ENCODE measurements around the gene CCNY. TPM values are rescaled to one million over a fixed set of nuclear protein-coding genes. Genes with fewer than 3 reads are reported as not detected.
"Not testable (repeated sequence)": the region's sequence is repeated elsewhere in the genome, so short reads cannot be mapped to it uniquely, and the experiment has no call there.

The CCNY gene
- total RNA-seq, 1 experiment from 2014 or later: 53.3 TPM

GRCh38 chr10:35353805-35354204 is 17.5 kb downstream of the CCNY start:
- H3K36me3 Mint-ChIP-seq: no peaks in the 10 kb centered on the region
- H3K27me3 Mint-ChIP-seq (ENCODE audit: low read depth): no peaks in the 10 kb centered on the region
- no peak overlapping the region for H3K27ac Mint-ChIP-seq
- CTCF ChIA-PET: interaction anchor here (1.3 kb wide), 1 partner anchor 167 kb away, joined by 3 read pairs; no protein-coding TSS in a partner anchor
- no peak overlapping the region for H3K4me3 Mint-ChIP-seq
- DNase-seq (ENCODE audit: low spot score): no peak
- POLR2A ChIA-PET: interaction anchor here (0.6 kb wide), 2 partner anchors 13 to 1518 kb away, joined by 4 to 5 read pairs; no protein-coding TSS in a partner anchor
- H3K9me3 Mint-ChIP-seq: no peaks in the 10 kb centered on the region
- no peak for ATAC-seq
- H3K4me1 Mint-ChIP-seq: peaks cover 49% of the 10 kb centered on the region
- TF ChIP-seq, protein P1, sequence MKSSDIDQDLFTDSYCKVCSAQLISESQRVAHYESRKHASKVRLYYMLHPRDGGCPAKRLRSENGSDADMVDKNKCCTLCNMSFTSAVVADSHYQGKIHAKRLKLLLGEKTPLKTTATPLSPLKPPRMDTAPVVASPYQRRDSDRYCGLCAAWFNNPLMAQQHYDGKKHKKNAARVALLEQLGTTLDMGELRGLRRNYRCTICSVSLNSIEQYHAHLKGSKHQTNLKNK (CRISPR knock-in tag; IDR thresholded peaks at IDR 0.05): no peak
- no peak for TF ChIP-seq TEAD1 (CRISPR knock-in tag; IDR thresholded peaks at IDR 0.05)
- TF ChIP-seq IRF2 (CRISPR knock-in tag; IDR thresholded peaks at IDR 0.05; ENCODE audit: borderline replicate concordance, low read depth): no peak
- TF ChIP-seq ATF3 (CRISPR knock-in tag; conservative IDR thresholded peaks at IDR 0.05): no peak
- TF ChIP-seq ZBTB21 (CRISPR knock-in tag; IDR thresholded peaks at IDR 0.05; ENCODE audit: borderline replicate concordance): no peak
- no peak for TF ChIP-seq GRHL2 (CRISPR knock-in tag; IDR thresholded peaks at IDR 0.05; ENCODE audit: insufficient replicate concordance, severe bottlenecking)
- no peak for TF ChIP-seq ZNF423 (CRISPR knock-in tag; IDR thresholded peaks at IDR 0.05)
- TF ChIP-seq HMGXB4 (CRISPR knock-in tag; IDR thresholded peaks at IDR 0.05): no peak
- TF ChIP-seq, protein P2, sequence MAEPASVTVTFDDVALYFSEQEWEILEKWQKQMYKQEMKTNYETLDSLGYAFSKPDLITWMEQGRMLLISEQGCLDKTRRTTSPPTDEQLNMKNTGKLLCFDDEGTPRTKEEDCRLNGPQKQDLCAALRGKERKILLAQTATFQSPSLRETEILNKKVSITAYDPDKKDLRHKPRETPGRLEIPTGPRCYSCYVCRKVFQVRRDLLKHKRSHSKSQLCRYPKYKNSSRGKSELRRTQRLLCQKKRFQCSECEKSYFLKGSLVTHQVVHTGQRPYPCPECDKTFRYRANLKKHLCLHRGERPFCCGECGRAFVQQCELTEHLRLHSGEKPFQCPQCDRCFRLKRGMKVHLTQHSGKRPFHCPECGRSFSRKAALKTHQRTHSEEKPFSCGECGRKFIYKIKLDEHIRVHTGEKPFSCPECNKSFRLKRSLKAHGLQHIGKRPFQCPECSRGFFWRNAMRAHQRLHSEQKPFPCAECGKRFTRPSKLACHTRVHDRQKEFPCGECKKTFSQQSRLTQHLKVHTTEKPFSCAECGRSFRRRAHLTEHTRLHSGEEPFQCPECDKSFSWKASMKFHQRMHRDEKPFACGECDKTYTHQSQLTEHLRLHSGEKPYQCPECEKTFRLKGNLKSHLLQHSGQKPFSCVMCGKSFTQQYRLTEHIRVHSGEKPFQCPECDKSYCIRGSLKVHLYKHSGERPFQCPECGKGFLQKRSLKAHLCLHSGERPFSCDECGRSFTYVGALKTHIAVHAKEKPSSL (CRISPR knock-in tag; conservative IDR thresholded peaks at IDR 0.05): no peak
- TF ChIP-seq FOXP1 (CRISPR knock-in tag; IDR thresholded peaks at IDR 0.05; ENCODE audit: borderline replicate concordance): no peak
- TF ChIP-seq EMX1 (CRISPR knock-in tag; IDR thresholded peaks at IDR 0.05): no peak
- TF ChIP-seq SMAD3 (CRISPR knock-in tag; IDR thresholded peaks at IDR 0.05; ENCODE audit: borderline replicate concordance): no peak
- TF ChIP-seq USF1 (CRISPR knock-in tag; IDR thresholded peaks at IDR 0.05): no peak
- no peak for TF ChIP-seq ESRRA (CRISPR knock-in tag; IDR thresholded peaks at IDR 0.05; ENCODE audit: borderline replicate concordance)
- TF ChIP-seq JAZF1 (CRISPR knock-in tag; IDR thresholded peaks at IDR 0.05): no peak
- TF ChIP-seq, protein P3, sequence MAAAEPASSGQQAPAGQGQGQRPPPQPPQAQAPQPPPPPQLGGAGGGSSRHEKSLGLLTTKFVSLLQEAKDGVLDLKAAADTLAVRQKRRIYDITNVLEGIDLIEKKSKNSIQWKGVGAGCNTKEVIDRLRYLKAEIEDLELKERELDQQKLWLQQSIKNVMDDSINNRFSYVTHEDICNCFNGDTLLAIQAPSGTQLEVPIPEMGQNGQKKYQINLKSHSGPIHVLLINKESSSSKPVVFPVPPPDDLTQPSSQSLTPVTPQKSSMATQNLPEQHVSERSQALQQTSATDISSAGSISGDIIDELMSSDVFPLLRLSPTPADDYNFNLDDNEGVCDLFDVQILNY (CRISPR knock-in tag; IDR thresholded peaks at IDR 0.05): no peak

- not testable (repeated sequence) for H3K4me3 Mint-ChIP-seq; H3K27me3 Mint-ChIP-seq (ENCODE audit: low read depth); DNase-seq (ENCODE audit: low spot score); H3K27ac Mint-ChIP-seq; H3K9me3 Mint-ChIP-seq; H3K36me3 Mint-ChIP-seq; ATAC-seq
- peaks cover 45% of the 10 kb centered on the region for H3K4me1 Mint-ChIP-seq
- CTCF ChIA-PET: interaction anchor here (1.3 kb wide), 1 partner anchor 166 kb away, joined by 3 read pairs; no protein-coding TSS in a partner anchor
- POLR2A ChIA-PET: interaction anchor here (0.6 kb wide), 1 partner anchor 13 kb away, joined by 5 read pairs; no protein-coding TSS in a partner anchor
Measured at GRCh38 chr10:35354257-35354656, 17.9 kb downstream of the CCNY start.

All from WTC11 (cell line).